T-cell (primary cell): ENCODE measurements around the gene PRDM8. TPM values are rescaled to one million over a fixed set of nuclear protein-coding genes. Genes with fewer than 3 reads are reported as not detected.

Experiments
- ATAC-seq, 4 experiments: fragments of 200-7000 bp in 3 of 4; fragments of 150-1000 bp in 1 of 4; cut with Tn5 transposase; replicated peaks in 1 of 4; 1 replicate in 3 of 4; 2 replicates in 1 of 4; pipeline ENCODE4 v1.10.0; 2021; ENCODE audit warnings: moderate library complexity in 3 of 4, mild to moderate bottlenecking in 2 of 4, moderate number of reproducible peaks in 1 of 4
- CTCF ChIA-PET, 2 donors: fragments of 300-600 bp; sonication (Branson Sonifier 250); formaldehyde crosslinking; loops; one replicate each; lab custom pipeline; 2022; ENCODE audit warnings: antibody characterized with exemption in 2 of 2; lab: Charles Lee
- POLR2A ChIA-PET, 2 donors: fragments of 300-600 bp; sonication (Branson Sonifier 250); formaldehyde crosslinking; loops; one replicate each; lab custom pipeline; 2022; ENCODE audit warnings: antibody characterized with exemption in 2 of 2; lab: Charles Lee
- DNase-seq, 35 experiments: peaks; one replicate each; pipeline versions ENCODE4 v3.0.0 to v3.0.0-alpha.2; 2013 to 2023
- H3K27ac ChIP-seq: one replicate; pipeline ENCODE4 v1.5.1; 2013; ENCODE audit warnings: low read length
- H3K27me3 ChIP-seq, 2 experiments: replicated peaks in 1 of 2; 1 replicate in 1 of 2; 2 replicates in 1 of 2; pipeline versions ENCODE4 v1.6.1 to v1.7.0; 2013; ENCODE audit warnings: low read length in 1 of 2, mixed read lengths in 1 of 2; ENCODE audit not compliant: control insufficient read depth in 2 of 2, insufficient read depth in 2 of 2; ENCODE audit errors: extremely low read depth in 1 of 2
- H3K36me3 ChIP-seq, 2 donors: 1 replicate in 1 of 2; 2 replicates in 1 of 2; pipeline versions ENCODE4 v1.6.1 to v1.7.0; 2013; ENCODE audit warnings: low read length in 1 of 2; ENCODE audit not compliant: control insufficient read depth in 2 of 2, insufficient read depth in 1 of 2; ENCODE audit errors: extremely low read depth in 1 of 2
- H3K4me1 ChIP-seq, 2 experiments: 1 replicate in 1 of 2; 2 replicates in 1 of 2; pipeline versions ENCODE4 v1.6.1 to v1.7.0; 2013; ENCODE audit warnings: low read length in 2 of 2, mixed read lengths in 1 of 2; ENCODE audit not compliant: insufficient read depth in 2 of 2, control insufficient read depth in 1 of 2; ENCODE audit errors: extremely low read depth in 1 of 2
- H3K4me3 ChIP-seq, 2 donors: 1 replicate in 1 of 2; 2 replicates in 1 of 2; pipeline versions ENCODE4 v1.5.1 to v1.7.0; 2013; ENCODE audit warnings: mild to moderate bottlenecking in 2 of 2, low read length in 1 of 2, moderate library complexity in 1 of 2; ENCODE audit not compliant: control insufficient read depth in 1 of 2; ENCODE audit errors: extremely low read depth in 1 of 2
- H3K9me3 ChIP-seq: 2 replicates; pipeline ENCODE4 v1.7.0; 2013
- H3K27ac Mint-ChIP-seq, 2 donors: one replicate each; pipeline ENCODE4 v1.8.0; 2020 to 2021; ENCODE audit warnings: mild to moderate bottlenecking in 2 of 2, mixed read lengths in 2 of 2
- H3K27me3 Mint-ChIP-seq, 2 donors: one replicate each; pipeline ENCODE4 v1.8.0; 2021 to 2022; ENCODE audit warnings: mixed read lengths in 2 of 2
- H3K36me3 Mint-ChIP-seq: one replicate; pipeline ENCODE4 v1.8.0; 2021; ENCODE audit warnings: mixed read lengths
- H3K4me1 Mint-ChIP-seq, 3 donors: one replicate each; pipeline ENCODE4 v1.8.0; 2020 to 2022; ENCODE audit warnings: mixed read lengths in 3 of 3, mild to moderate bottlenecking in 1 of 3
- H3K4me3 Mint-ChIP-seq, 3 donors: one replicate each; pipeline ENCODE4 v1.8.0; 2020 to 2022; ENCODE audit warnings: mild to moderate bottlenecking in 3 of 3, mixed read lengths in 3 of 3, moderate library complexity in 3 of 3
- H3K9me3 Mint-ChIP-seq, 3 donors: one replicate each; pipeline ENCODE4 v1.8.0; 2020 to 2022; ENCODE audit warnings: mixed read lengths in 3 of 3
- WGBS: methylation state at CpG from one replicate; pipeline ENCODE4 v1.1.5; 2013; ENCODE audit warnings: missing lambda C conversion rate; ENCODE audit not compliant: insufficient coverage; 5-methylcytosine and 5-hydroxymethylcytosine counted together
- total RNA-seq, 35 experiments: library from RNA in 6 of 35; stranded (reverse) in 6 of 35; fragments of 120-200 nt in 1 of 35; gene quantifications; one replicate each; pipeline versions ENCODE4 v1.2.1 to v1.2.4 and lab custom pipeline; 2013 to 2026

The PRDM8 gene
- total RNA-seq, 5 donors from 2014 or later (not counting 1 experiment from before 2014, with no cell fraction given) = 10.5 to 18.7 (median 14.1) TPM

GRCh38 chr4:80184825-80185756 is 12.2 kb upstream of the PRDM8 start:
- ChIA-PET POLR2A (interaction anchor here (0.7 to 1.4 kb wide), 6 partner anchors 13 to 113 kb away, joined by 3 to 8 read pairs (median 3); no protein-coding TSS in a partner anchor), CTCF (interaction anchor here (0.5 to 7.2 kb wide), 22 partner anchors 11 to 205 kb away, joined by 3 to 62 read pairs (median 4); no protein-coding TSS in a partner anchor)
- no peaks in the 10 kb centered on the region for H3K9me3 ChIP-seq
- DNase-seq = peak in 2 of 35 experiments; percentile 26 to 44
- H3K27ac Mint-ChIP-seq = peak overlapping the region; percentile 99
- H3K27ac ChIP-seq = peak overlapping the region; percentile 94
- peaks cover 0 to 5% (median 3%) of the 10 kb centered on the region in 3 donors for H3K9me3 Mint-ChIP-seq
- peaks cover 4% of the 10 kb centered on the region for H3K36me3 Mint-ChIP-seq
- H3K36me3 ChIP-seq = no peaks in the 10 kb centered on the region
- 9% methylated on average over 34 of the region's 42 CpGs for WGBS
- peak overlapping the region; percentile 76 to 97 for H3K4me3 ChIP-seq
- H3K4me3 Mint-ChIP-seq = peak overlapping the region; percentile 86 to 100 (median 99)
- peak in 2 of 4 experiments; percentile 1 to 3 for ATAC-seq
- peaks cover 0 to 3% of the 10 kb centered on the region in 2 donors for H3K27me3 Mint-ChIP-seq
- peaks cover 0 to 7% of the 10 kb centered on the region in 2 experiments for H3K27me3 ChIP-seq
- peaks cover 53 to 56% (median 54%) of the 10 kb centered on the region in 3 donors for H3K4me1 Mint-ChIP-seq
- peaks cover 22 to 34% of the 10 kb centered on the region in 2 experiments for H3K4me1 ChIP-seq

DNA sequence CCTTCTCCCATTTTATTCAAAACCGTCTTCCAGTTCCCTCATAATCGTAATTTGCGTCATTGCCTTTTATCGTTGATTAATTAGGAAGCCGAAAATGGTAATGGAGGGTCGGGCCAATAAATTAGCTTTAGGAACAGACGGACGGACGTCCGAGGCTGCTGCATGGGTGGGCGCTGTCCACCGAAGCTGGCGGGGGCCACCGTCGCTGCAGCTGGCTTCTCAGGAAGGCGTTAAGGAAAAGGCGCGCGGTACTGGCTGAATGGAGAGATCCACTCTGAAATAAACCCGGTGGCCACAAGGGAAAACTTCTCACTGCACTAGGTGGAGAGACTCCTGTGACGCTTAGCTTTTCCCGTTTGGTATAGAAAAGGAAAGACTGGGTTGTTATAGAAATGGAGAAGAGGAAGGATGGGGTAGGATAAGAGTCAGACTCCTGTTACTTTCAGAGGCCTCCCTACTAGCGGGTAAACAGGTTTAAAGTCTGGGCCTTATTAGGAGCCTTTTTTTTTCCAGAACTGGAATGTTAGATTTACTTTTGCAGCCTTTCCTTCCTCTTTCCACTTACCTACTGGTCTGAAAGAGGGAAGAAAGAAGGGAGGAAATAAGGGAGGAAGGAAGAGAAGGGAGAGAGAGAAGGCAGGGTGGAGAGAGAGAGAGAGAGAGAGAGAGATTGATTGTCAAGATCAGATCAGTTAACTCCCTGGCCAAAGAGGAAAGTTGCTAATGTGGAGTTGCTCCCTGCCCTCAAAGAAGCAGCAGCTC is 11.3 kb upstream of the PRDM8 start:
- H3K27me3 Mint-ChIP-seq = peaks cover 0 to 3% of the 10 kb centered on the region in 2 donors
- CTCF ChIA-PET = interaction anchor here (0.6 to 7.2 kb wide), 11 partner anchors 14 to 206 kb away, joined by 3 to 62 read pairs (median 4); no protein-coding TSS in a partner anchor
- 62% methylated on average over 17 of the region's 23 CpGs for WGBS

GRCh38 chr4:80186676-80187075 is 10.6 kb upstream of the PRDM8 start:
- H3K9me3 ChIP-seq = no peaks in the 10 kb centered on the region
- Mint-ChIP-seq H3K4me3 (peak overlapping the region in 1 of 3 donors; percentile 86), H3K27ac (peak overlapping the region in 1 of 2 donors; percentile 39), H3K4me1 (peaks cover 40 to 45% (median 42%) of the 10 kb centered on the region in 3 donors), H3K27me3 (peaks cover 0 to 3% of the 10 kb centered on the region in 2 donors), H3K9me3 (no peaks in the 10 kb centered on the region), H3K36me3 (peaks cover 13% of the 10 kb centered on the region)
- H3K36me3 ChIP-seq = no peaks in the 10 kb centered on the region
- no peak for ATAC-seq
- ChIA-PET POLR2A (interaction anchor here (0.6 kb wide), 2 partner anchors 12 to 113 kb away, joined by 3 to 5 read pairs; no protein-coding TSS in a partner anchor), CTCF (interaction anchor here (0.6 to 7.2 kb wide), 9 partner anchors 16 to 147 kb away, joined by 3 to 62 read pairs (median 4); no protein-coding TSS in a partner anchor)
- no peak overlapping the region for H3K27ac ChIP-seq
- peaks cover 18 to 34% of the 10 kb centered on the region in 2 experiments for H3K4me1 ChIP-seq
- no peak overlapping the region for H3K4me3 ChIP-seq
- no CpG with 5 or more reads among the region's 5 CpGs for WGBS
- no peak for DNase-seq
- H3K27me3 ChIP-seq = peaks cover 0 to 11% of the 10 kb centered on the region in 2 experiments

More for the DNA sequence above, 11.3 kb upstream of the PRDM8 start:
- peaks cover 7% of the 10 kb centered on the region for H3K36me3 Mint-ChIP-seq
- ATAC-seq = no peak
- H3K4me1 Mint-ChIP-seq = peaks cover 46 to 49% (median 46%) of the 10 kb centered on the region in 3 donors
- peaks cover 0 to 11% of the 10 kb centered on the region in 2 experiments for H3K27me3 ChIP-seq
- H3K27ac Mint-ChIP-seq = peak overlapping the region; percentile 48 to 99
- POLR2A ChIA-PET = interaction anchor here in 1 of 2 donors (0.6 to 1.4 kb wide), 2 partner anchors 112 to 114 kb away, joined by 3 read pairs; no protein-coding TSS in a partner anchor
- H3K9me3 ChIP-seq = no peaks in the 10 kb centered on the region
- H3K4me3 Mint-ChIP-seq = peak overlapping the region; percentile 86 to 100 (median 99)
- H3K27ac ChIP-seq = no peak overlapping the region
- DNase-seq = no peak
- no peaks in the 10 kb centered on the region for H3K9me3 Mint-ChIP-seq
- H3K4me3 ChIP-seq = peak overlapping the region; percentile 76 to 97
- peaks cover 22 to 34% of the 10 kb centered on the region in 2 experiments for H3K4me1 ChIP-seq
- no peaks in the 10 kb centered on the region for H3K36me3 ChIP-seq

- ChIA-PET POLR2A (interaction anchor here in 1 of 2 donors (0.6 kb wide), 1 partner anchor 32 kb away, joined by 3 read pairs; no protein-coding TSS in a partner anchor), CTCF (interaction anchor here (1.0 to 3.6 kb wide), 5 partner anchors 15 to 114 kb away, joined by 3 to 27 read pairs (median 3); partner anchors contain the start of gene ANTXR2 (in 1 of the 2))
- Histone ChIP-seq H3K9me3 (no peaks in the 10 kb centered on the region), H3K27me3 (peaks cover 0 to 11% of the 10 kb centered on the region in 2 experiments), H3K36me3 (no peaks in the 10 kb centered on the region), H3K27ac (no peak overlapping the region), H3K4me1 (peaks cover 8 to 24% of the 10 kb centered on the region in 2 experiments), H3K4me3 (no peak overlapping the region)
- no peak overlapping the region for H3K27ac Mint-ChIP-seq
- H3K4me3 Mint-ChIP-seq = no peak overlapping the region
- ATAC-seq (no peak), DNase-seq (no peak)
- H3K9me3 Mint-ChIP-seq = no peaks in the 10 kb centered on the region
- H3K4me1 Mint-ChIP-seq = peaks cover 30 to 35% (median 32%) of the 10 kb centered on the region in 3 donors
- peaks cover 0 to 3% of the 10 kb centered on the region in 2 donors for H3K27me3 Mint-ChIP-seq
- H3K36me3 Mint-ChIP-seq = peaks cover 21% of the 10 kb centered on the region
- WGBS = 100% methylated on average over 1 of the region's 4 CpGs
Measured at GRCh38 chr4:80187677-80188076, 9.6 kb upstream of the PRDM8 start.

GRCh38 chr4:80188457-80188800 is 8.9 kb upstream of the PRDM8 start:
- 91% methylated on average over 11 of the region's 11 CpGs for WGBS
- Mint-ChIP-seq H3K36me3 (peaks cover 27% of the 10 kb centered on the region), H3K4me1 (peaks cover 23 to 28% (median 24%) of the 10 kb centered on the region in 3 donors), H3K4me3 (no peak overlapping the region), H3K27ac (no peak overlapping the region), H3K27me3 (peaks cover 0 to 5% of the 10 kb centered on the region in 2 donors), H3K9me3 (no peaks in the 10 kb centered on the region)
- DNase-seq (no peak), ATAC-seq (no peak)
- H3K36me3 ChIP-seq = no peaks in the 10 kb centered on the region
- ChIA-PET CTCF (interaction anchor here (1.0 to 1.7 kb wide), 3 partner anchors 14 to 62 kb away, joined by 3 to 5 read pairs (median 4); no protein-coding TSS in a partner anchor), POLR2A (no interaction called here)
- no peak overlapping the region for H3K4me3 ChIP-seq
- peaks cover 0 to 11% of the 10 kb centered on the region in 2 experiments for H3K27me3 ChIP-seq
- H3K27ac ChIP-seq = no peak overlapping the region
- no peaks in the 10 kb centered on the region for H3K9me3 ChIP-seq
- peaks cover 5 to 16% of the 10 kb centered on the region in 2 experiments for H3K4me1 ChIP-seq
